HG03045 (cell line): ENCODE measurements around the gene PLEKHJ1.

Experiments used
- ATAC-seq: cut with Tn5 transposase; IDR thresholded peaks from one replicate; pipeline ENCODE4 v1.9.1; 2021; ENCODE audit warnings: mild to moderate bottlenecking, moderate library complexity; ENCODE audit not compliant: unreplicated experiment

The PLEKHJ1 gene

DNA sequence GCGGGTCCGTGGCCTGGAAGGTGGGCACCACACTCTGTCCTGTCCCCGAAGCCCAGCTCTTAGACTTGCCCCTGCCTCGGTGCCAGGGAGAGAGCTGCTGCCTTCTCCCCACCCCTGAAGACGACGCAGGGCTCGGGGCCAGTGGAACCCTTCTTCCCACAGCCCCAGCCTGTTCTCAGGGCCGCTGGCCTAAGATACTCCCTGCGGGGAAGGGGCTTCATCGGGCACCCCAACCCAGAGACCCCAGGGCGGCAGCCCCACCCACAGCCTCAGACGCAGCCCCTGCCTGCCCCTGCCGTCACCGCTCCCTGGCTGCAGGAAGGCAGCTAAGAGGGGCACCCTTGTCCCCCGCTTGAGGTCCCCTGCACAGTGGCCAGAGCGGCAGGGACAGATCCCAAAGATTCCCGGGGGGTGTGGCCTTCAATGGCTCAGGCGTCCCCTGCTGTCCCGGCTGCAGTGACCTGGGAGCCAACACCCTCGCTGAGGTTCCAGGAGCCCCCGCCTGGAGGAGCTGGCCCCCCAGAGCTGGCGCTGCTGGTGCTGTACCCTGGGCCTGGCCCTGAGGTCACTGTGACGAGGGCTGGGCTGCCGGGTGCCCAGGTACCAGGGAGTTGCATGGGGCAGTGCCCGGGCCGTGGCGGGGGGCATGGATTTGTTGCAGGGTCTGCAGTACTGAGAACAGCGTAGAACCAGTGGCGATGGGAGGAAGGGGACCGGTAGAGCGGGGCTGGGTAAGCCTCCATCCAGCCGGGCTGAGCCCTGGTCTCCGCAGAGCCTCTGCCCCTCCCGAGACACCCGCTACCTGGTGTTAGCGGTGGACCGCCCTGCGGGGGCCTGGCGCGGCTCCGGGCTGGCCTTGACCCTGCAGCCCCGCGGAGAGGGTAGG, 14.0 kb upstream of the PLEKHJ1 start:
- ATAC-seq: no peak

DNA sequence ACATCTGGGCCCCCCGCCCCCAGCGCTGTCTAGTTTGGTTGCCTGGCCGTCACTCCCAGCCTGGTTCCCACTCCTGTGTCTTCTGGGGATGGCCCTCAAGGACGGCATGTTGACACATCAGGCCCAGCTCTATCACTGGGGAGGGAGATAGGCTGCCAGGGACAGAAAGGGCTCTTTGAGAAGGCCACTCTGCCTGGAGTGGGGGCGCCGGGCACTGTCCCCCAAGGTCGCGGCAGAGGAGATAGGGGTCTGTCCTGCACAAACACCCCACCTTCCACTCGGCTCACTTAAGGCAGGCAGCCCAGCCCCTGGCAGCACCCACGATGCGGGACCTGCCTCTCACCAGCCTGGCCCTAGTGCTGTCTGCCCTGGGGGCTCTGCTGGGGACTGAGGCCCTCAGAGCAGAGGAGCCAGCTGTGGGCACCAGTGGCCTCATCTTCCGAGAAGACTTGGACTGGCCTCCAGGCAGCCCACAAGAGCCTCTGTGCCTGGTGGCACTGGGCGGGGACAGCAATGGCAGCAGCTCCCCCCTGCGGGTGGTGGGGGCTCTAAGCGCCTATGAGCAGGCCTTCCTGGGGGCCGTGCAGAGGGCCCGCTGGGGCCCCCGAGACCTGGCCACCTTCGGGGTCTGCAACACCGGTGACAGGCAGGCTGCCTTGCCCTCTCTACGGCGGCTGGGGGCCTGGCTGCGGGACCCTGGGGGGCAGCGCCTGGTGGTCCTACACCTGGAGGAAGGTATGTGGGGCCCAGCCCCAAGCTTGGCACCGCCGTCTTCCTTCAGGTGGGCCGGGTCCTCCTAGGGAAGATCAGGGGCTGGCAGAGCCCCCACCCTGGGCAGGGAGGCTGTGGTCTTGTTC, 13.1 kb upstream of the PLEKHJ1 start, which contains the start of gene AMH:
AMH (plus strand) TSS at position 314 of the 857 bp plus-strand sequence; CDS start at position 324, 10 bp downstream.
- no peak for ATAC-seq

DNA sequence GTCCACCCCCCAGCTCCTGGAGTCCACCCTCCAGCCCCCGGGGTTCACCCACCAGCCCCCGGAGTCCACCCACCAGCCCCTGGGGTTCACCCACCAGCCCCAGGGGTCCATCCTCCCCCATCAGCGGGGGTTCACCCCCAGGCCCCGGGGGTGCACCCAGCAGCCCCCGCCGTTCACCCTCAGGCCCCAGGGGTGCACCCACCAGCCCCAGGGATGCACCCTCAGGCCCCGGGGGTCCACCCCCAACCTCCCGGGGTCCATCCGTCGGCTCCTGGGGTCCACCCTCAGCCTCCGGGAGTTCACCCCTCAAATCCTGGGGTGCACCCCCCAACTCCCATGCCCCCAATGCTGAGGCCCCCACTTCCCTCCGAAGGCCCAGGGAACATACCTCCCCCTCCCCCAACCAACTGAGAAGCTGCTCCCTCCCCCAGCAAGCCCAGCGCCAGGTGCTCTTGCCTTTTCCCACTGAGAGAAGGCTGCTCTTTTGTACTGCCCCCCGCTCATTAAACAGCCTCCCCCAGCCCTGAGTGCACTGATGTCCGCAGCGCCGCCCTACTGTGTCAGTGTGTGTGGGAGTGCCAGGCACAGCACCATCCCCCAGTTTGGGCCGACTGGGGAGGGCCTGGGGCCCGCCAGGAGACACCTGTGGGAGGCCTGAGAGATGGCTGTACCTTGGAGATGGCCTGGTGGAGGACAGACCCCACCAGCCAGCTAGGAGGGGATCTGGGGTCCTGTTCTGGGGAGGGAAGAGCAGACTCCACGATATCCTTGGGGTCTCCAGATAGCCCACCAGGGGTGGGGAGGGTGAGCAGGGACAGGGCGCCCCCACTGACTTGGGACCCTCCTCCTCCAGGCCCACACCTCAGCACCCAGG, 12.2 kb upstream of the PLEKHJ1 start:
- no peak for ATAC-seq

DNA sequence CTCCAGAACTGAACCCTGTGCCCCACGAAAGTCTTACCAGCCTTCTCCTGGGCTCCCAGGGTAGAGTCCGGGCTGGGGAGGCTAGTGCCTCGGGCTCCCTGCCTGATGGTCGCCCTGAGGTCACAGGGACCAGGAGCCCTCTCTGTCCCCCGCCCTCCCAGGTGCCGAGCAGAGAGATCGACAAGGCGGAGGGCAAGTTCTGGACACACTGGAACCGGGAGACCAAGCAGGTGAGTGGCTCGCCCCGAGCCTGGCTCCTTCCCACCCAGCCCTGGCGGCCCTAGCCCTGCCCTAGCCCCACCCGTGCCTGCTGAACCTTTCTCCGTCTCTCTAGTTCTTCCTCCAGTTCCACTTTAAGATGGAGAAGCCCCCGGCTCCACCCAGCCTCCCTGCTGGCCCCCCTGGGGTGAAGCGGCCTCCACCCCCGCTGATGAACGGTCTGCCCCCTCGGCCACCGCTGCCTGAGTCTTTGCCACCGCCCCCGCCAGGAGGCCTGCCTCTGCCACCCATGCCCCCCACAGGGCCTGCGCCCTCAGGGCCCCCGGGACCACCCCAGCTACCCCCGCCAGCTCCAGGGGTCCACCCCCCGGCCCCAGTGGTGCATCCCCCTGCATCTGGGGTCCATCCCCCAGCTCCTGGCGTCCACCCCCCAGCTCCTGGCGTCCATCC, 11.4 kb upstream of the PLEKHJ1 start:
- no peak for ATAC-seq

DNA sequence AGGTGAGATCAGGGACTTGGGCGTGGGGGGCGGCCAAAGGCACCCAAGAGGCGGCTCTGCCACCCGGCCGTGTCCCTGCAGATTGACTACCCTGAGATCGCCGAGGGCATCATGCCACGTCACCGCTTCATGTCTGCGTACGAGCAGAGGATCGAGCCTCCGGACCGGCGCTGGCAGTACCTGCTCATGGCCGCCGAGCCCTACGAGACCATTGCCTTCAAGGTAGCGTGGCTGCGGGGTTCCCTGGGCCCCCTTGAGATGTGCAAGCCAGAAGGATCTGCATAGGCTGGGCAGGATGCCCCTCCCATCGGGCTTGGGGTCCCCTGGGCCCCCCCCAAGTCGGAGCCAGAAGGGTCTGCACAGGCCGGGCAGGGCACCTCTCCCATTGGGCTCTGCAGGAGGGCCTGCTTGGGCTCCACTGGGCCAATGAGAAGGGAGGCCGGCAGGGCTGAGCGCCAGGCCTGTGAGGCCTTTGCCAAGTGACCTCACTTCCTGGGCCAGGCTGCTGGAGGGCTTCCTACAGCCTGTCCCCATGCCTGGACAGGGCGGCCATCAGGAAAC, 10.8 kb upstream of the PLEKHJ1 start:
- ATAC-seq: no peak

DNA sequence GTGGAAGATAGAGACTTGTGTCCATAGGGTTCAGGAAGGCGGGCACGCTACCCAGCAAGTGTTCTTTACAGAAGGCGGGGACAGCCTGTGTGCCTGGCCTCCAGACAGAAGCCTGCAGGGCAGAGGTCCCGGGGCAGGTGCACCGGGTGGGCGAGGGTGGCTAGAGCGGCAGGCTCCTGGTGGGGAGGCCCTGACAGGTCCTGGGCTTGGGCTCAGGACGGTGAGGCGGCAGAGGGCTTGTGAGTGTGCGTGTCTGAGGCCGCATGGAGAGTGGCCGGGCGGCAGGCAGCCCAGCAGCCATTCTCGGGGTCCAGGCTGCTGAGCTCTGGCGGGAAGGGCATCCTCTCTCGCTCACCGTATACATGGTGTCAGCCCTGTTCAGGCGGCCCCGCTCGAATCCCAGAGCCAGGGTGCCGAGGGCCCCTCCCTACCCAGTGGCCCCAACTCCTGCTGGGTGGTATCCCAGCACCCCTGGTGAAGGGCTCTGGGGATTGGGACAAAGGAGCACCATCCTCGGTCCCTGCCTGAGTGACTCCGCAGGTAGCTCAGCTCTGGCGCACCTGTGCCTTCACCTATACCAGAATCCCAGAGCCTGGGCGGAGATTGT, 10.0 kb upstream of the PLEKHJ1 start:
- no peak for ATAC-seq

DNA sequence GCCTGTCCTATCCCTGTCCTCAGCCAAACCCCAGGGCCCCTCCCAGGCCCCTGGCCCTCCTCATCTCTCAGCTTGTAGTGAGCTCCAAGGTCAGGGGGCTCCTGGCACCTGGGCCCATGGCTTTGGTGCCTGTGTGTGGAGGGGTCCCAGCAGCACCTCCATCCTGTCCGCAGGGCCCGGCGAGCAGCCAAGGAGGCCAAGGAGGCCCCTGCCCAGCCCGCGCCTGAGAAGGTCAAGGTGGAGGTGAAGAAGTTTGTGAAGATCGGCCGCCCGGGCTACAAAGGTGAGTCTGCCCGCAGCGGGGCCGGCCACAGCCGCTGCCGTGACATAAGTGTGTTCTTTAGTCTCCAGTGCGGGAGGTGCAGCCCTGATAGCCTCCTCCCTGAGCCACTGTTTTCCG, 9.1 kb upstream of the PLEKHJ1 start:
- ATAC-seq: no peak

DNA sequence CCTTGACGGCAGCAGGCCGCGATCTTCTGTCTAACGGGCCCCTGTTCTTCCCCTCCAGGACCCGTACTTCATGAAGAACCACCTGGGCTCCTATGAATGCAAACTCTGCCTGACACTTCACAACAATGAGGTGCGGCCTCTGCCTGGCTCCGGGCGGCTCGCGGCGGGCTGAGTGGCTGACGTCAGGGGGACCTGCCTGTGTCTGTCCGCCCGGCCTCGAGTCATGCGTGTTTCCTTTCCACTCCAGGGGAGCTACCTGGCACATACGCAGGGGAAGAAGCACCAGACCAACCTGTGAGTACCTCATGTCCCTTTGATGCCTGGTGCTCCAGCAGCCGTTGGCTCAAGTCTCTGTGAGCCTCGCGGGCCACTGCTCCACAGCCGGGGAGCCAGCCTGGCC, 8.4 kb upstream of the PLEKHJ1 start:
- no peak for ATAC-seq

DNA sequence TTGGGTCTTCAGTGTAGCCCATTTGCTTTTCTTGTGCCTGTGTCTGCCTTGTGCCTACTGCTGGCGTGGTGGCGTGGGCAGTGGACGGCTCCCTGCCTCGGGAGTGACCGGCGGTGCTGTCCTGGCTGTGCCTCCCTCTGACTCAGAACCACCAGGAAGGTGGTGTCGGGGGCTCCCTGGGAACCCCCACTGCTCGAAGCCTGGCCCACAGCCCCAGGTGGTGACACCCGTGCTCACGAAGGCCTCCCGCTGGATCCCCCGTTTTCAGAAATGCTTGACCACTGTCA, 7.9 kb upstream of the PLEKHJ1 start:
- ATAC-seq: no peak

DNA sequence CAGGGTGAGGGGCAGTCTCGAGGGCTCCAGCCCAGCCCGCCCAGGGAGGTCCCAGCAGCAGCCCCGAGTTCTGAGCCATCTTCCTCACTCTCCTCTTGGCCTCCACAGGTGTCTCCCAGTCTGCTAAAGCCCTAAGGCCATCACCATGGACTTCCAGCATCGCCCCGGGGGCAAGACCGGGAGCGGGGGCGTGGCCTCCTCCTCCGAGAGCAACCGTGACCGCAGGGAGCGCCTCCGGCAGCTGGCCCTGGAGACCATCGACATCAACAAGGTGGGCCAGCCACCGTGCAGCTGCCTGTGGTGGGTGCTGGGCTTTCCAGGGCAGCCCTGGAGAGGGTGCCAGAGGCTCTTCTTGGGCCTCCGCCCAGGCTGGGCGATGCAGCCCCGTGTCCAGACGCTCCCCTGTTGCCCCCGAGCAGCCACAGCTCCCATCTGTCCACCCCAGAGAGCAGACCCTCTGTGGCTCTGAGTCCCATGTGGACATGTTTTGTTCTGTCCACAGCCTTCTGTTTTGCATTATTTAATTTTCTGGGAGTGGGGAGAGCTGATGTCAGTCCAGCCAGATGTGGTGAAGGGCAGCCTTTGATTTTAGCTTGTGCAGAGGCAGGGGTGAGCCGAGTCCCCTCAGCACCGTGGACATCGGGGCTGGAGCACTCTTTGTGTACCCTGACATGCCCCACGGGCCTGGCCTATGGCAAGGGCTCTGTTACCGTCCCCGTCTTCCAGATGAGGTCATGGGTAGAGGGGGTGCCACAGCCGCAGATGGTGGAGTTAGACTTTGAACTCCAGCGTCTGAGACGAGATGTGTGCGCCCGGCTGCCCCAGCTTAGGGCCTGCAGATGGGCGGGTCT, 7.4 kb upstream of the PLEKHJ1 start:
- no peak for ATAC-seq

DNA sequence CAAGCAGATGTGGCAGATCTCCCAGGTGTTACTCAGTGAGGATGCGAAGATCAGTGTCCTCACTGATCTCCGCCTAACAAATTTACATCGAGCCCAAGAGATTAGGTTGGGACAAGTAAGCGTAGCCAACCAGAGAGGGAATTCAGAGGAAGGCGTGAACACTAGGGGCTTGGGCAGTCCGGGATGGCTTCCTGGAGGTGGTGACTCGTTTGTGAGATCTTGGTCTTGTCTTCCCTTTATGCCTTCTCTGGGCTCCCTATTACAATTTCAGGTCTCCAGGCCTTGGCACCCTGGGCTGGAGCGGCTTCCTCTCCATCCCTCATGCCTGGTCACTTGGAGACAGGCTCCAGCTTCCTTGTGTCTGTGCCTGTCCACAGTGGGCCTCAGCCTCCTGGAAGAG, 6.7 kb upstream of the PLEKHJ1 start:
- ATAC-seq: no peak

DNA sequence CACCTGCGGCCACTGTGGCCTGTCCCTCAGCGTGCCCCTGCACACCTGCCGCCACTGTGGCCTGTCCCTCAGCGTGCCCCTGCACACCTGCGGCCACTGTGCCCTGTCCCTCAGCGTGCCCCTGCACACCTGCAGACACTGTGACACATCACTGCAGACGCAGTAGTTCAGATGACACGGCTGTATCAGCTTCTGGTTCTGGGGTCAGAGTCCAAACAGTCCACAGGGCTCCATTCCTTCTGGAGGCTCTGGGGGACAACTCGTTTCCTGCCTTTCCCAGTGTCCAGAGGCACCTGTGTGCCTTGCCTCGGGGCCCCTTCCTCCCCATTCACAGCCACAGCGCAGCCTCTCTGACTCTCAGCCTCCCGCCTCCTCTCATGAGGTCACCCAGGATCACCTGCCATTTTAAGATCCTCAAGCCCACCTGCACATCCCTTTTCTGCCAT, 6.0 kb upstream of the PLEKHJ1 start:
- ATAC-seq: no peak

DNA sequence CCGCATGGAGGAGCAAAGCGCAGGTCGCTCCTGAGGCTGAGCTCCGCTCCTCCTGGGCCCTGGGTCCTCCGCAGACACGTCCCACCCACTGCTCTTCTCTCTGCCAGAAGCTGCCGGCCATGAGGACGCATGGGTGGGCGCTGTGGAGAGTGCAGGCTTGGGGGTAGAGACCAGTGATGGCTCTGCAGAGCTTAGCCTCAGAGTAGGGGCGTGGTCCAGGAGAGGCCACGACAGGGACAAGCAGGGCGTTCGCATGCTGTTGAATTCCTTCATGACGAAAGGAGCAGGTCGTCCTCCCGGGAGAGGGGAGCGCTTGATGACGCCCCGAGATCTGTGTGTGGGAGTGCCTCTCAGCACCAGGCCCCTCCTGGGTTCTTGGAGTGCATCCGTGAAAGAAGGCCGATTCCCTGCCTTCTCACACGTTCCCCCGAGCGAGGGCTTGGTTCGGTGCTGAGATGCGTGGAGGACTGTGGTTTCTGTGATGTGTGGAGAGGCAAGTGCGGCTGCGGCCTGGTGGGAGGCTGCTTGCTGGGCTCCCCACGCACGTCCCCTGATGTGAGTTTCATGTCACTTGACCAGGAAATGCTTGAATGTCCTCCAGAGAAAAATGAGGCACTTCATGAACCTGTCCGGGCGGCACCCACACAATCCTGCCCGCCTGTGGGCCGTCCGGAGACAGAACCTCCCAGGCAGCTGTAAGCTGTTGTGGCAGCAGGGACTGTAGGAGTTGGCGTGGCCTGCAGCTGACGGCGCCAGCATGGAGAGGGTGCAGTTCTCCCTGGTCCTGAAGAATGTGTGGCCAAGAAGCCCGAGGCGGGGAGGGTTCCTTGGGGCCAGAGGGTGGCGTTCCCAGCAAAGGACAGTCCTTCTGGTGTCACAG, 5.0 kb upstream of the PLEKHJ1 start:
- ATAC-seq: no peak

DNA sequence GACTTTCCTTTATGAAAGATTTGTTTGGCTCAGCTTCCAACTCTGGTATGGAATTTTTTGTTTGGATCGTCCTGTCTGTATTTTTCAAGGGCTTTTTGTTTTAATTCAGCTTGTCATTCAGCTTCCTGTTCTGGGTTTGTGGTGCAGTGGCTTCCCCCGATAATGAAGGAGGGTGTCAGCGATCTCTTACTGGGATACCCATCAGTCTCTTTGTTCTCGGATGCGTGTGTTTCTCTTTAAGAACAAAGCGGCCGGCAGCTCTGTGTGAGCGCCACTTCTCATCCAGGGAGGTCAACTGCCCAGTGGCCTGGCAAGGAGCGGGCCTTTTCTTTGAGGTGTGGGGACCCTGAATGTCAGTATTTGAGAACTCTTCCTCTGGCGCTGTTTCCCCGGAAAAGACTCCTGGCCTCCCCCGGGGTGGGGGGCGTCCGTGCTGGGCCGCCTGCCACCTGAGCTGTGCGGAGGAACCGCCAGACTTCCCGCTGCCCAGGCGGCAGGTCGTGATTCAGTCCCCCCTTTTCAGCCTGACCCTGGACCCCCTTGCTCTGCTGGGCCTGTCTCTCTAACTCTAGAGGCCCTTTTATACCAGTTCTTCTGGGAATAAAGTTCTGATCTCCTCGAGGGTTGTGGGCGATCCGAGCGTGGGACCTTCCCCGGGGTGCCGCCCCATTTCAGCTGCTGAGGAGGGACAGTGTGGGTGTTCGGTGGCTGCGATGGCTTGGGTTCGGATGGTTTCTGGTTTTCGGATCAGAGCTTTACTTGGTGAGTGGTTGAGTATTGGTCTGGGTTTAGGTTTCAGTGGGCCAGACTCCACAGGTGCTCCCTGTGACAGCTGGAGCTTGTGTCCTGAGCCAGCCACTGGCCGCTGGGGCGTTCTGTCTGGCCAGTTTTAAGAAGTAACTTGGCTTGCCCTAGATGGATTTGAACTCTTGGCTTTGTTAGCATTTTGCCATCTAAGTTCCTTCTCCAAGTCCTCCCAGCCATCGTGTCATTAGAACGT, 3.9 kb upstream of the PLEKHJ1 start:
- no peak for ATAC-seq

DNA sequence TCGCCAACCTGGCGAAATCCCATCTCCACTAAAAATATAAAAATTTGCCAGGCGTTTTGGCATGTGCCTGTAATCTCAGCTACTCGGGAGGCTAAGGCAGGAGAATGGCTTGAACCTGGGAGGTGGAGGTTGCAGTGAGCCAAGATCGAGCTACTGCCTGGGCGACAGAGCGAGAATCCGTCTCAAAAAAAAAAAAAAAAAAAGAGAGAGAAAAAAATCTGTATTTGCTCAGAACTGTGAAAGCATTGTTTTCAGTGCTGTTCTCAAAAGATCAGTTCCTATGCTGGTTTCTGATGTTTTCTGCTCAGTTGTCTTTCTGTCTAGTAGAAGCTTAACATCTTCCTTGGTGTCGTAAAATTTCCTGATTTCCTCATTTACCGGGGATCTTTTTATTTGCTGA, 3.0 kb upstream of the PLEKHJ1 start:
- no peak for ATAC-seq

DNA sequence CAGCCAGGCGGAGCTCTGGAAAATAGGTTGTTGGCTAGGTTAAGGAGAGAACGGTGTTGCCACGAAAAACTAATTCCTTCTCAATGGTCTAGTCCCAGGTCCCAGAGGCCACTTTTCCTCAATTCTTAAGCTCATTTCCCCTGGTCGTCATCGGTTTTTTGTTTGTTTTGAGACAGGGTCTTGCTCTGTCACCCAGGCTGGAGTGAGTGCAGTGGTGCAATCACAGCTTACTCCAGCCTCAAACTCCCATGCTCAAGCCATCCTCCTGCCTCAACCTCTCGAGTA, 1.7 kb upstream of the PLEKHJ1 start:
- no peak for ATAC-seq
